RPMI8226 (cell line): ENCODE results near the gene SLC4A7.
"Not testable (repeated sequence)": the region's sequence is repeated elsewhere in the genome, so short reads cannot be mapped to it uniquely, and the experiment has no call there.

Source experiments
- DNase-seq: peaks from one replicate; pipeline ENCODE4 v3.0.0-alpha.2; 2015

Gene SLC4A7

GRCh38 chr3:27426926-27427325, 57.3 kb downstream of the SLC4A7 start:
- no peak for DNase-seq

GRCh38 chr3:27425896-27426565, 58.2 kb downstream of the SLC4A7 start:
- no peak for DNase-seq

- not testable (repeated sequence) for DNase-seq
These were observed 59.2 kb downstream of the SLC4A7 start for GRCh38 chr3:27424812-27425521.

GRCh38 chr3:27423463-27423862, 60.7 kb downstream of the SLC4A7 start:
- no peak for DNase-seq

- no peak for DNase-seq
These were observed 61.6 kb downstream of the SLC4A7 start for GRCh38 chr3:27422617-27423016.

GRCh38 chr3:27415202-27415601, 69.0 kb downstream of the SLC4A7 start:
- no peak for DNase-seq

- DNase-seq: no peak
These were observed 91.1 kb downstream of the SLC4A7 start for GRCh38 chr3:27392950-27393679.

GRCh38 chr3:27392414-27392813, 91.8 kb downstream of the SLC4A7 start:
- not testable (repeated sequence) for DNase-seq

GRCh38 chr3:27391796-27392195, 92.4 kb downstream of the SLC4A7 start:
- DNase-seq: no peak

- no peak for DNase-seq
These were observed 96.6 kb downstream of the SLC4A7 start for GRCh38 chr3:27387625-27388024.

- DNase-seq: no peak
These were observed 98.7 kb downstream of the SLC4A7 start for GRCh38 chr3:27385504-27385903.

GRCh38 chr3:27384191-27384590, 100.0 kb downstream of the SLC4A7 start:
- no peak for DNase-seq

- DNase-seq: no peak
These were observed 103.5 kb downstream of the SLC4A7 start for GRCh38 chr3:27380433-27381357.

GRCh38 chr3:27378331-27378730, 105.9 kb downstream of the SLC4A7 start:
- DNase-seq: no peak

- DNase-seq: no peak
These were observed 107.9 kb downstream of the SLC4A7 start for GRCh38 chr3:27376109-27376772.

GRCh38 chr3:27368831-27369607, 115.2 kb downstream of the SLC4A7 start, which contains the start of gene NEK10:
TSS of gene NEK10 (minus strand) at chr3:27369383. CDS start at chr3:27352882, 16,501 bp downstream.
- DNase-seq: peak; percentile 82

- no peak for DNase-seq
These were observed 118.1 kb downstream of the SLC4A7 start for GRCh38 chr3:27366062-27366591.

- DNase-seq: no peak
These were observed 123.8 kb downstream of the SLC4A7 start for GRCh38 chr3:27360113-27361078.

GRCh38 chr3:27358372-27358771, 125.8 kb downstream of the SLC4A7 start:
- DNase-seq: no peak
